Liver (tissue), 3 donors: ENCODE data around the gene BANP.

Source experiments
- TAF1 ChIP-seq: conservative IDR thresholded peaks from 2 replicates; pipeline ENCODE4 v1.6.1; 2016; ENCODE audit warnings: antibody characterized with exemption, mild to moderate bottlenecking
- YY1 ChIP-seq: IDR thresholded peaks from 2 replicates; pipeline ENCODE4 v1.6.1; 2016; ENCODE audit warnings: antibody characterized with exemption, mild to moderate bottlenecking
- TF ChIP-seq, protein P1 (sequence below): IDR thresholded peaks from 2 replicates; pipeline ENCODE4 v1.6.1; 2016; ENCODE audit warnings: antibody characterized with exemption
- TF ChIP-seq, protein P2 (sequence below): IDR thresholded peaks from 2 replicates; pipeline ENCODE4 v1.6.1; 2016; ENCODE audit warnings: antibody characterized with exemption, mild to moderate bottlenecking
- TF ChIP-seq, protein P3 (sequence below): IDR thresholded peaks from 2 replicates; pipeline ENCODE4 v1.6.1; 2016; ENCODE audit warnings: antibody characterized with exemption
- TF ChIP-seq, protein P4 (sequence below): fragments of 150-350 bp; IDR thresholded peaks from 2 replicates; pipeline ENCODE4 v1.5.1; 2017; ENCODE audit warnings: improper control_type of control experiment, low read depth, low read length; ENCODE audit not compliant: missing input control
- donor health status: healthy.
- donor health status: healthy.

DNA sequence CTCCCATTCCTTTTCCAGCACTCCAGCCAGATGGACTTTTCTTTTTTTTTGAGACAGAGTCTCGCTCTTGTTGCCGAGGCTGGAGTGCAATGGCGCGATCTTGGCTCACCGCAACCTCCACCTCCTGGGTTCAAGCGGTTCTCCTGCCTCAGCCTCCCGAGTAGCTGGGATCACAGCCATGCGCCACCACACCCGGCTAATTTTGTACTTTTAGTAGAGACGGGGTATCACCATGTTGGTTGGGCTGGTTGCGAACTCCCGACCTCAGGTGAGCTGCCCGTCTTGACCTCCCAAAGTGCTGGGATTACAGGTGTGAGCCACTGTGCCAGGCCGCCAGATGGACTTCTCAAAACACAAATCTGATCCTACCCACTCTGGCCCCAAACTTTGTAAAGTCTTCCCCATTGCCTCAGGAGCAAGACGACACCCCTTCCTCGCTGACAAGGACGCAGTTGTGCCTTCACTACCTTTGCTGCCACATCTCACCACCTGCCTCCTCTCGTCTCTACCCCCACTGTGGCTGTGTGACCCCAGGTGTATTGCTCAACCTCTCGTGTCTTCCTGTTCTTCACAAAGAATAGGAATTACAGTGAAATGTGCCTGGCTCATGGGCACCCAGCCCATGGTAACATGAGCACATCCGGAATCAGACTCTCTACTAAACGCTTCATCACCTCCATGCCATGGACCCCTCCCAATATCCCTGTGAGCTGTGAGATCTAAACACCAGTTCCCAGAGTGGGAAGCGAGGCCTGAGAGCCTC lies 3.7 kb upstream of the BANP start:
- TF ChIP-seq, protein P1, sequence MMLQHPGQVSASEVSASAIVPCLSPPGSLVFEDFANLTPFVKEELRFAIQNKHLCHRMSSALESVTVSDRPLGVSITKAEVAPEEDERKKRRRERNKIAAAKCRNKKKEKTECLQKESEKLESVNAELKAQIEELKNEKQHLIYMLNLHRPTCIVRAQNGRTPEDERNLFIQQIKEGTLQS = no peak
- TF ChIP-seq, protein P2, sequence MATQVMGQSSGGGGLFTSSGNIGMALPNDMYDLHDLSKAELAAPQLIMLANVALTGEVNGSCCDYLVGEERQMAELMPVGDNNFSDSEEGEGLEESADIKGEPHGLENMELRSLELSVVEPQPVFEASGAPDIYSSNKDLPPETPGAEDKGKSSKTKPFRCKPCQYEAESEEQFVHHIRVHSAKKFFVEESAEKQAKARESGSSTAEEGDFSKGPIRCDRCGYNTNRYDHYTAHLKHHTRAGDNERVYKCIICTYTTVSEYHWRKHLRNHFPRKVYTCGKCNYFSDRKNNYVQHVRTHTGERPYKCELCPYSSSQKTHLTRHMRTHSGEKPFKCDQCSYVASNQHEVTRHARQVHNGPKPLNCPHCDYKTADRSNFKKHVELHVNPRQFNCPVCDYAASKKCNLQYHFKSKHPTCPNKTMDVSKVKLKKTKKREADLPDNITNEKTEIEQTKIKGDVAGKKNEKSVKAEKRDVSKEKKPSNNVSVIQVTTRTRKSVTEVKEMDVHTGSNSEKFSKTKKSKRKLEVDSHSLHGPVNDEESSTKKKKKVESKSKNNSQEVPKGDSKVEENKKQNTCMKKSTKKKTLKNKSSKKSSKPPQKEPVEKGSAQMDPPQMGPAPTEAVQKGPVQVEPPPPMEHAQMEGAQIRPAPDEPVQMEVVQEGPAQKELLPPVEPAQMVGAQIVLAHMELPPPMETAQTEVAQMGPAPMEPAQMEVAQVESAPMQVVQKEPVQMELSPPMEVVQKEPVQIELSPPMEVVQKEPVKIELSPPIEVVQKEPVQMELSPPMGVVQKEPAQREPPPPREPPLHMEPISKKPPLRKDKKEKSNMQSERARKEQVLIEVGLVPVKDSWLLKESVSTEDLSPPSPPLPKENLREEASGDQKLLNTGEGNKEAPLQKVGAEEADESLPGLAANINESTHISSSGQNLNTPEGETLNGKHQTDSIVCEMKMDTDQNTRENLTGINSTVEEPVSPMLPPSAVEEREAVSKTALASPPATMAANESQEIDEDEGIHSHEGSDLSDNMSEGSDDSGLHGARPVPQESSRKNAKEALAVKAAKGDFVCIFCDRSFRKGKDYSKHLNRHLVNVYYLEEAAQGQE = no peak
- TF ChIP-seq, protein P3, sequence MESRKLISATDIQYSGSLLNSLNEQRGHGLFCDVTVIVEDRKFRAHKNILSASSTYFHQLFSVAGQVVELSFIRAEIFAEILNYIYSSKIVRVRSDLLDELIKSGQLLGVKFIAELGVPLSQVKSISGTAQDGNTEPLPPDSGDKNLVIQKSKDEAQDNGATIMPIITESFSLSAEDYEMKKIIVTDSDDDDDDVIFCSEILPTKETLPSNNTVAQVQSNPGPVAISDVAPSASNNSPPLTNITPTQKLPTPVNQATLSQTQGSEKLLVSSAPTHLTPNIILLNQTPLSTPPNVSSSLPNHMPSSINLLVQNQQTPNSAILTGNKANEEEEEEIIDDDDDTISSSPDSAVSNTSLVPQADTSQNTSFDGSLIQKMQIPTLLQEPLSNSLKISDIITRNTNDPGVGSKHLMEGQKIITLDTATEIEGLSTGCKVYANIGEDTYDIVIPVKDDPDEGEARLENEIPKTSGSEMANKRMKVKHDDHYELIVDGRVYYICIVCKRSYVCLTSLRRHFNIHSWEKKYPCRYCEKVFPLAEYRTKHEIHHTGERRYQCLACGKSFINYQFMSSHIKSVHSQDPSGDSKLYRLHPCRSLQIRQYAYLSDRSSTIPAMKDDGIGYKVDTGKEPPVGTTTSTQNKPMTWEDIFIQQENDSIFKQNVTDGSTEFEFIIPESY = no peak
- TF ChIP-seq, protein P4, sequence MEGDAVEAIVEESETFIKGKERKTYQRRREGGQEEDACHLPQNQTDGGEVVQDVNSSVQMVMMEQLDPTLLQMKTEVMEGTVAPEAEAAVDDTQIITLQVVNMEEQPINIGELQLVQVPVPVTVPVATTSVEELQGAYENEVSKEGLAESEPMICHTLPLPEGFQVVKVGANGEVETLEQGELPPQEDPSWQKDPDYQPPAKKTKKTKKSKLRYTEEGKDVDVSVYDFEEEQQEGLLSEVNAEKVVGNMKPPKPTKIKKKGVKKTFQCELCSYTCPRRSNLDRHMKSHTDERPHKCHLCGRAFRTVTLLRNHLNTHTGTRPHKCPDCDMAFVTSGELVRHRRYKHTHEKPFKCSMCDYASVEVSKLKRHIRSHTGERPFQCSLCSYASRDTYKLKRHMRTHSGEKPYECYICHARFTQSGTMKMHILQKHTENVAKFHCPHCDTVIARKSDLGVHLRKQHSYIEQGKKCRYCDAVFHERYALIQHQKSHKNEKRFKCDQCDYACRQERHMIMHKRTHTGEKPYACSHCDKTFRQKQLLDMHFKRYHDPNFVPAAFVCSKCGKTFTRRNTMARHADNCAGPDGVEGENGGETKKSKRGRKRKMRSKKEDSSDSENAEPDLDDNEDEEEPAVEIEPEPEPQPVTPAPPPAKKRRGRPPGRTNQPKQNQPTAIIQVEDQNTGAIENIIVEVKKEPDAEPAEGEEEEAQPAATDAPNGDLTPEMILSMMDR = no peak
- TF ChIP-seq TAF1 (no peak), YY1 (no peak)
